ENCODE results near the gene MT3. TPM values are rescaled to one million over a fixed set of nuclear protein-coding genes. Genes with fewer than 3 reads are reported as not detected.

The MT3 gene
- 0.37 TPM in 1 of 2 replicates, not detected in the other for total RNA-seq

DNA sequence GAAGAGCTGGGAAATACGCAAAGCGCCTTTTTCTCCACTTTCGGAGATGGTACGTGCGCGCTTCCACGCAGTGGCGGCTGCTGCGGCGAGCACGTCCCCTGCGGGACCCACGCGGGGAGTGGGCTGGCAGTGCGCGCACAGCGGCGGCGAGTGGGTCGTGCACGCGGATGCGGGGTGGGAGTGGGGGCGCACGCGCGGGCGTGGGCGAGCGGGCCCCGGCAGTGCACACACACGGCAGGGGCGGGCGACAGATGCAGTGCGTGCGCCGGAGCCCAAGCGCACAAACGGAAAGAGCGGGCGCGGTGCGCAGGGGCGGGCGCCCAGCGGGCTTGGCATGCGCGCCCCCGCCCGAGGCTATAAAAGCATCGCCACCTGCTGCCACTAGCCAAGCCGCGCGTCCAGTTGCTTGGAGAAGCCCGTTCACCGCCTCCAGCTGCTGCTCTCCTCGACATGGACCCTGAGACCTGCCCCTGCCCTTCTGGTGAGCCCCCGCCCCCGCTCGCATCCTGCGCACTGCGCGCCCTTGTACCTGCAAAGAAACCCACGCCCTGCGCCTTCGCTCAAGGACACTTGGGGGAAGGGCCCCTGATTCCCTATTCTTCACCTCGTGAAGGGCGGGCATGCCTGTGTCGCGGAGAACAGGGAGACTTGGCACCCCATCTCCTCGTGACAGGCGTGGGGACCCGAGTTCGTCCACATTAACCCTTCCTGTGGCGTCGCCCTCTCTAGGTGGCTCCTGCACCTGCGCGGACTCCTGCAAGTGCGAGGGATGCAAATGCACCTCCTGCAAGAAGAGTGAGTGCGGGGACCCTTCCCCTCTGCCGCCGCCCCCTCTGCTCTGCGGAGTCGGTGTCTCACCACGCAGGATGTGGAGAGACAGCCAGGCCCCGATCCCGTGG, at the start of gene MT3:
Gene MT3 (plus strand): TSS at position 388 of the 899 bp plus-strand sequence. CDS start 63 bp downstream, at position 451.

DNA sequence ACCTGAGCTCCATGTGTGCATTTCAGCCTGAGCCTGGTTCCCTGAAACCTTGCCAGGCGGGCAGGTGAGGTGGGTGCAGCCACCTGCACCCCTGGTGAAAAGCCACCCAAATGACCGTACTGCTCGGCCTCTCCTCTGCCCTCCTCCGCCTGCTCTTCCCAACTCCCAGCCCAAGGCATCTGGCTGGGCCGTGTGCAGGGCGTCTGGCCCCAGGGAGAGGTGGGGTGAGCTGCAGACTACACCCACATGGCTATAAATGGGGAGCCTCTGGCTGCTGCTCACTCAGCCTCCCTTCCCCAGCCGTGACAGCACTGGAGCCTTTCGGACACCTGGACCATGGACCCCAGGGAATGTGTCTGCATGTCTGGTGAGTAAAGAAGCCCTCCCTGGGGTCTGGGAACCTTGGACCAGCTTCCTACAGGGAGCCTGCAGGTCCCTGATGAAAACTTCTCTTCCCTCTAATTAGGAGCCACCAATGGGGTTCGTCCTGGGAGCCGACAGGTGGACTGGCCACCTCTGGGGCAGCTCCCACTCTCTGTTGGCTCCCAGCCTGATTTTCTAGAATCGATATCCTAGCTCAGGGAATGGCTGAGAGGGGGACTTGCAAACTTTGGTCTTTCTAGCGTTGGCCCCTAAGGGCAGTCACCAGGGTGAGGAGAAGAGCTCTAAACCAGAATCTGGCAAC, 24.4 kb upstream of the MT3 start, which contains the start of gene MT4:
Gene MT4 (plus strand): TSS at position 281 of the 685 bp plus-strand sequence. CDS start 56 bp downstream, at position 337.

DNA sequence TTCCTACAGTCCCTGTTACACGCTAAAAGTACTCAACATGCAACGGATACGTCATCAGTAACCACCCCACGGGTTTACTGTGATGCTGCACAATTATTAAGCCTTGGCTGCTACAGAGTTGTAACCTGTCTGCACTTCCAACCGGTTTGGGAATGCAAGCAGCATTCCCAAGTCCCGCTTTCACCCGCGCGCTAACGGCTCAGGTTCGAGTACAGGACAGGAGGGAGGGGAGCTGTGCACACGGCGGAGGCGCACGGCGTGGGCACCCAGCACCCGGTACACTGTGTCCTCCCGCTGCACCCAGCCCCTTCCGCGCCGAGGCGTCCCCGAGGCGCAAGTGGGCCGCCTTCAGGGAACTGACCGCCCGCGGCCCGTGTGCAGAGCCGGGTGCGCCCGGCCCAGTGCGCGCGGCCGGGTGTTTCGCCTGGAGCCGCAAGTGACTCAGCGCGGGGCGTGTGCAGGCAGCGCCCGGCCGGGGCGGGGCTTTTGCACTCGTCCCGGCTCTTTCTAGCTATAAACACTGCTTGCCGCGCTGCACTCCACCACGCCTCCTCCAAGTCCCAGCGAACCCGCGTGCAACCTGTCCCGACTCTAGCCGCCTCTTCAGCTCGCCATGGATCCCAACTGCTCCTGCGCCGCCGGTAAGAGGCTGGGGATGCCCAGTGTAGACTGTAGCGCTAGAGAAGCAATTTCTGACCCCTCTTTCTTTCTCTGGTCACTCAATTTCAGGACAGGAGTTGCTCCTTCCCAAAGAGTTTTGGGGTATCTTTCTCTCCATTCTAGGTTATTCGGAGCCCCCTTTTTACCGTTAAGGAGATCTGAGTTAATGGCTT, 18.9 kb downstream of the MT3 start, which contains the start of gene MT2A:
Gene MT2A (plus strand): TSS at position 542 of the 833 bp plus-strand sequence. CDS start 72 bp downstream, at position 614.

DNA sequence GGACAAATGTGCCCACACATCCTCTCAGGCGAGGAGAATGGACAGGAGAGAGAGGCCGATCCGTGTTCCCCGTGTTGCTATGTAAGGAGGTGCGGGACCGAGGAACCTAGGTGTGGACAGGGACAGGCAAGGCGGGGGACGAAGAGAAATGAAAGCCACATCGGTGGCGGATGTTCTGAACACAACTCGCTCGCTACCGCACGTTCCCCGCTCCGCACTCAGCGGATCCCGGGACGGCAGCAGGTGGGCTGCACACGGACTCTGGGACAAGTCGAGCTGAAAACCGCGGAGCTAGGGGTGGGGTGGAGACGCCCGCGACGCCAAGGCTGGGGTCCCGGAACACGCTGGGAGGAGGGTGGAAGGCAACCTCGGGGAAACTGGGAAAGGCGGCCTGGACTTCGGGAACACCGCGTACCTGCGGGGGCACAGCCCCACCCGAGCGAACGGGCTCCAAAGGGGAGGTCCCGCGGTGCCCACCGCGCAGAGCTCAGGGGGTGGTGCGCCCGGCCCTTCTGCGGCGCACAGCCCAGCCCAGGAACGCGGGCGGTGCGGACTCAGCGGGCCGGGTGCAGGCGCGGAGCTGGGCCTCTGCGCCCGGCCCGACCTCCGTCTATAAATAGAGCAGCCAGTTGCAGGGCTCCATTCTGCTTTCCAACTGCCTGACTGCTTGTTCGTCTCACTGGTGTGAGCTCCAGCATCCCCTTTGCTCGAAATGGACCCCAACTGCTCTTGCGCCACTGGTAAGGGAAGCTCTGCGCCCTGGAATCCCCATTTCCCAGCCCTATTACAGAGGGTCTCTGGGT, 36.0 kb downstream of the MT3 start, which contains the start of gene MT1E:
Gene MT1E (plus strand): TSS at position 642 of the 803 bp plus-strand sequence. CDS start 71 bp downstream, at position 713.

DNA sequence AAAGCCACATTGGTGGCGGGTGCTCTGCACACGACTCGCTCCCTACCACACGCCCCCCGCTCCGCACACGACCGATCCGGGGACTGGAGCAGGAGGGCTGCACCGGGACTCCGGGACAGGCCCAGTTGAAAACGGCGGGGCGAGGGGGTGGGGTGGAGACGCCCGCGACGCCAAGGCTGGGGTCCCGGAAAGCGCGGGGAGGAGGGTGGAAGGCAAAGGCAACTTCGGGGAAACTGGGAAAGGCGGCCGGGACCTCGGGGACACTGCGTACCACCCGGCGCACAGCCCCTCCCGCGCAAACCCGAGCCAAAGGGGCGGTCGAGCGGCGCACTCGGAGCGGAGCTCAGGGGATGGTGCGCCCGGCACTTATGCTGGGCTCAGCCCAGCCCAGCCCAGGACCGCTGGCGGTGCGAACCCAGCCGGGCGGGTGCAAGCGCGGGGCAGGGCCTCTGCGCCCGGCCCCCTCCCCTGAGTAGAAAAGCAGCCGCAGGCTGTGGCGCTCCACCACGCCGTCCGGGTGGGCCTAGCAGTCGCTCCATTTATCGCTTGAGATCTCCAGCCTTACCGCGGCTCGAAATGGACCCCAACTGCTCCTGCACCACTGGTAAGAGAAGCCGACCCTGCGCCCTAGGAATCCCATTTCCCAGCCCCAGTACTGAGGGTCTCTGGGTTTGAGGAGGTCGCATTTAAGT, 43.0 kb downstream of the MT3 start, which contains the start of gene MT1M:
Gene MT1M (plus strand): TSS at position 504 of the 692 bp plus-strand sequence. CDS start 73 bp downstream, at position 577.

DNA sequence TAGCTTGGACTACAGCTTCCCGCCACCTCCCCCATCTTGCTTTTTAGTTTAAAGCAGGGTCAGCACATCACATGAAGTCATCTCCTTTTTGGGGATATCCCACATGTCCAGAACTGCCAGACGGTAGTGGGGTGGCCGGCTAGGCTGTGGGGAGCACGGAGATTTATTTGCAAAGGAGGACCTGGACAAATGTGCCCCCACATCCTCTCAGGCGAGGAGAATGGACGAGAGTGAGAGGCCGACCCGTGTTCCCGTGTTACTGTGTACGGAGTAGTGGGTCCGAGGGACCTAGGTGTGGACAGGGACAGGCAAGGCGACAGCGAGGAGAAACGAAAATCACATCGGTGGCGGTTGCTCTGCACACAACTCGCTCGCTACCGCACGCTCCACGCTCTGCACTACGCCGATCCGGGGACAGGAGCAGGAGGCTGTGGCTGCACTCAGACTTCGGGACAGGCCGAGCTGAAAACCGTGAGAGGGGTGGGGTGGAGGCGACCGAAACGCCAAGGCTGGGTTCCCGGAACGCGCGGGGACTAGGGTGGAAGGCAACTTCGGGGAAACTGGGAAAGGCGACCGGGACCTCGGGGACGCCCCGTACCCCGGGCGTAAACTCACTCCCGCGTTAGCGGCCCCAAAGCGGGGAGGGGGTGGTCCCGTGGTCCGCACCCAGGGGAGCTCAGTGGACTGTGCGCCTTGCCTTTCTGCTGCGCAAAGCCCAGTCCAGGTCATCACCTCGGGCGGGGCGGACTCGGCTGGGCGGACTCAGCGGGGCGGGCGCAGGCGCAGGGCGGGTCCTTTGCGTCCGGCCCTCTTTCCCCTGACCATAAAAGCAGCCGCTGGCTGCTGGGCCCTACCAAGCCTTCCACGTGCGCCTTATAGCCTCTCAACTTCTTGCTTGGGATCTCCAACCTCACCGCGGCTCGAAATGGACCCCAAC, 48.8 kb downstream of the MT3 start, which contains the start of gene MT1A:
Gene MT1A (plus strand): TSS at position 853 of the 937 bp plus-strand sequence. CDS start 73 bp downstream, at position 926.

Other genes with a start within 250 kb of the MT3 start
- 317 and 407 TPM in 2 replicates for gene AMFR, start 164.0 kb upstream of the MT3 start, total RNA-seq
- gene NUDT21, start 138.2 kb upstream of the MT3 start, total RNA-seq, result 53.0 TPM in 2 replicates
- 68.1 and 80.2 TPM in 2 replicates for gene OGFOD1, start 138.0 kb upstream of the MT3 start, total RNA-seq
- gene BBS2, start 69.5 kb upstream of the MT3 start, total RNA-seq, result 45.5 and 56.9 TPM in 2 replicates
- not detected in 2 replicates for gene MT4, start 24.5 kb upstream of the MT3 start, total RNA-seq
- 53.3 and 72.0 TPM in 2 replicates for gene MT2A, start 19.1 kb downstream of the MT3 start, total RNA-seq
- gene MT1E, start 36.3 kb downstream of the MT3 start, total RNA-seq, result 91.7 and 248 TPM in 2 replicates
- 0.74 and 2.1 TPM in 2 replicates for gene MT1M, start 43.1 kb downstream of the MT3 start, total RNA-seq
- 0.28 TPM in 1 of 2 replicates, not detected in the other for gene MT1A, start 49.1 kb downstream of the MT3 start, total RNA-seq
- gene MT1B, start 62.4 kb downstream of the MT3 start, total RNA-seq, result not detected in 2 replicates
- gene MT1F, start 68.4 kb downstream of the MT3 start, total RNA-seq, result 0.09 and 1.8 TPM in 2 replicates
- gene MT1G, start 78.5 kb downstream of the MT3 start, total RNA-seq, result 0.71 TPM in 1 of 2 replicates, not detected in the other
- not detected in 2 replicates for gene MT1H, start 80.3 kb downstream of the MT3 start, total RNA-seq
- gene MT1X, start 92.9 kb downstream of the MT3 start, total RNA-seq, result 14.1 and 38.0 TPM in 2 replicates
- gene NUP93, start 140.6 kb downstream of the MT3 start, total RNA-seq, result 42.2 and 42.5 TPM in 2 replicates